IPS-18c (cell line): ENCODE results near the gene AGAP3.

Source experiments
- H3K4me3 ChIP-seq: 2 replicates; pipeline ENCODE4 v1.7.0; 2013; ENCODE audit warnings: low read depth, mild to moderate bottlenecking, low read length, moderate library complexity; ENCODE audit not compliant: insufficient read depth
- H3K9me3 ChIP-seq: one replicate; pipeline ENCODE4 v1.6.1; 2013; ENCODE audit warnings: mild to moderate bottlenecking, low read length, moderate library complexity; ENCODE audit not compliant: control insufficient read depth, insufficient read depth

Gene AGAP3

GRCh38 chr7:151175047-151175792, 88.9 kb downstream of the AGAP3 start:
- H3K9me3 ChIP-seq, result peaks cover 9% of the 10 kb centered on the region
- no peak overlapping the region for H3K4me3 ChIP-seq

DNA sequence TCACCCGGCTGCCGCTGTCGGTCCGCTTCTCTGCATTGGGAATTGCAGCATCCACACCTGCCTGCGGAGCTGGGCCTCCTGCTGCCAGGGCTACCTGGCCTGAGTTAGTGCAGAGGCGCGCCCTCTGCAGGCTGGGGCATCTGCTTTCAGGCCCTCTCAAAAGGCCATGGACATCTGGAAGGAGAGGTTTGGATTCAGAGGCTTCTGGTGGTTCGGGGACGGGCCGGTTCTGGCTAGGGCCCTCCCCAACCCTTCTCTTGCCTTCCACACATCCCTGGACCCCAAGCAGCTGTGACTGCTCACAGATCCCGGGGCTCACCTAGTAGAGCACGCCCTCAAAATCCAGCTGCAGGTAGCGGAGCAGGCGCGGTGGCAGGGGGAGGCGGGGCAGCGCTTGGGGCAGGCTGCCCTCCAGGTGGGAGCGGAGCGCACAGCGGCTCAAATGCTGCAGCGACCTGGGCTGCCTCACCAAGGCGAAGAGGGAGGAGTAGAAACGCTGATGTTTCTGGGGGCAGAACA, 89.6 kb downstream of the AGAP3 start:
- no peak overlapping the region for H3K4me3 ChIP-seq

GRCh38 chr7:151176401-151176800, 90.1 kb downstream of the AGAP3 start:
- Histone ChIP-seq H3K9me3 (peaks cover 9% of the 10 kb centered on the region), H3K4me3 (no peak overlapping the region)

More for the DNA sequence above, 89.6 kb downstream of the AGAP3 start:
- H3K9me3 ChIP-seq, result peaks cover 9% of the 10 kb centered on the region

DNA sequence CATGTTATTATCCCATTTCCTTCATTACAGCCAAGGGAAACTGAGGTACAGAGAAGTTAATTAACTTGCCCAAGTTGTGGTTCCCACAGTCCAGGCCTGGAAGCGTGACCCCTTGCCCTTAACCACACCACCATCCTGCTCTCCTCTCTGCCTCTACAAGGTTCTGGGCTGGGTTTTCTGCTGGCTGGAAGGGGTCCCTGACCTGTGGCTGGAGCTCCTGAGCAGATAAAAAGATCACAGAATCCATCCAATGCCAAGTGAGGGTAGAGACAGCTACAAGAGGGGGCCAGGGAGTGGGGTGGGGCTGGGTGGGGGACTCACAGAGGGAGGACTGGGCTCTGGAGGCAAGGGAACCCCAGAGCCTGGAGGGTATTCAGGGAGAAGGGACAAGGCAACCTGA, 91.0 kb downstream of the AGAP3 start:
- no peak overlapping the region for H3K4me3 ChIP-seq
- H3K9me3 ChIP-seq, result peaks cover 7% of the 10 kb centered on the region

- peaks cover 7% of the 10 kb centered on the region for H3K9me3 ChIP-seq
- H3K4me3 ChIP-seq, result no peak overlapping the region
Measured at GRCh38 chr7:151178236-151178635, 92.0 kb downstream of the AGAP3 start.

DNA sequence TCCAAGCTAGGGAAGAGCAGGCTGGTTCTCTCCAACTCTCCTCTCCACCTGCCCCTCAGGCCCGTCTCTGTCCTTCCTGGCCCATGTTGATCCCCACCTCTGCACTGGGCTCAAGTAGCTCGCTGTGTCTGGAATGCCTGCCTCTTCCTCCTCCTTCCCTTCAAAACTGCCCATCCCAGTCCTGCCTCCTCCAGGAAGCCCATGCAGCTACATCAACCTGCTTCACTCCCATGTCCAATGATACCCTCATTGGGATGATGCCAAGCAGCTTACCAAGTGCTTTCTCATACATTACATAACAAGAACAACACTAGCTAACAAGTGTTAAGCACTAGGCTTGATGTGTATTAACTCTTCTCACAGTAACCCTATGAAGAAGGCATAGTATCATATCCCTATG, 92.6 kb downstream of the AGAP3 start:
- Histone ChIP-seq H3K9me3 (peaks cover 3% of the 10 kb centered on the region), H3K4me3 (no peak overlapping the region)

- no peak overlapping the region for H3K4me3 ChIP-seq
- H3K9me3 ChIP-seq, result peaks cover 2% of the 10 kb centered on the region
Measured at GRCh38 chr7:151179287-151179860, 93.1 kb downstream of the AGAP3 start.

DNA sequence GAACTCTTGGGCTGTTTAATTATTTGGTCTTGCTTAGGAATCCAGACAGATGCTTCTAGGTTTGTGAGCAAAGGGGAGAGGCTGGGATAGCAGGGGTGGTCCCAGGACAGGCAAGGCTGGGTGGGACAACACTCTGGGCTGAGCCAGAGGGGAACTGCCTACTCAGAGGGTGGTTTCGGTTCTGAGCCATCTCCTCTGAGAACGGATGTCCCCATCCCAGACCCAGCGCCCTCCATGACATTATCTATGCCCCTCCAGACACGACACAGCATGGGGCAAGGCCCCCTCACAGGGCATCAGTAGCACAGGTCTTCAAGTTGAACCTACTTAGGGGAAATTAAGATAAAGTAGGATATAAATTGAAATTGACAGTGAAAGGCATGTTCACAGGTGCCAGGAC, 93.7 kb downstream of the AGAP3 start:
- no peaks in the 10 kb centered on the region for H3K9me3 ChIP-seq

DNA sequence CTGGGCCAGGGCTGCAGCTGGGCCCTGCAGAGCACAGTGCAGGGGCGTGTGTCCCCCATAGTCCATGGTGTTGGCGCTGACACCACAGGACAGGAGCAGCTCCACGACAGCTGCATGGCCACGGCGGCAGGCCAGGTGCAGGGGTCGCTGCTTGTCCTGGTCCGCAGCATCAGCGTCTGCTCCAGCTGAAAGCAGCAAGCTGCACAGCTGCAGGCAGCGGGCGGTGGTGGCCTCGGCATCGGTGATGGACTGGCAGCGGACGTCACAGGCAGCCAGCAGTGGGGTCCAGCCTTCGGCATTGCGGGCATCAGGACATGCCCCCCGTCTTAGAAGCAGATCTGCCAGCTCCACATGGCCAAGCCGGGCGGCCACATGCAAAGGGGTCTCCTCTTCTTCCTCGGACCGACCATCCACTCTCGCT, 94.7 kb downstream of the AGAP3 start:
- no peaks in the 10 kb centered on the region for H3K9me3 ChIP-seq
- no peak overlapping the region for H3K4me3 ChIP-seq

More for the DNA sequence above, 93.7 kb downstream of the AGAP3 start:
- no peak overlapping the region for H3K4me3 ChIP-seq

DNA sequence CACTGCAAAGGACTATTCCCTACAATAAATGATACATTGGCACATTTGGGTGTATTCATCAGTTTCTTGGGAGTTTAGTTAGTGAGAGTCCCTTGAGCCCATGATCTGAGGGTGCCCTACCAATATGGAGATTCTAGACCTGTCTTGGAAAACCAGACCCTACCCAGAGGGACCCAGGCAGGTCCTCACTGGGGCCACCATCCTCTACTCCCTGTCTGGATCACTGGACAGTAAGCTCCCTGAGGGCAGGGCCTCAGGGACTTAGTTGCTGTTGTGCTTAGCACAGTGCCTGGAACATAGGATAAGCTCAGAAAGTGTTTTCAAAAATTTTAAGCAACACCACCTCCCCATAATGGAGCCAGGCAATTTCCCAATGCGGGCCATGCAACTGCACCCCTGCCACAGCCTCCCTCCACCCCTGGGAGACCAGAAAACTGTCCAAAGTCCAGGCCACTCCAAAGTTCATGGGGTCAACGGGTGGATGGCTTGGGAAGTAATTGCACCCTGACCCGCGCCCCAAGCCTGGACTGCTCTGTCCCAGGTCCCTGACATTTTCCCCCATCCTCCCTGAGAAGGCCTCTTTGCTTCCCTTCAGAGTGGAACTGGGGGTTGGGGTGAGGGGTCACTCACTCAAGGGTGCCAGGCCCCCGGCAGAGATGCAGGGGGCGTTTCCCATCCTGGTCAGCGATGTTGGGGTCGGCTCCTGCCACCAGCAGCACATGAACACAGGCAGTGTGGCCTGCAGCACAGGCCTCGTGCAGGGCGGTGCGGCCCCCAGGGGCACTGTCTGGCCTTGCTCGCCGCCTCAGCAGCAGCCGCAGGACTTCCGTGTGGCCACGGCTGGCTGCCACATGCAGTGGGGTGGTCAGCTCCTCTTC, 99.7 kb downstream of the AGAP3 start:
- Histone ChIP-seq H3K9me3 (no peaks in the 10 kb centered on the region), H3K4me3 (no peak overlapping the region)

DNA sequence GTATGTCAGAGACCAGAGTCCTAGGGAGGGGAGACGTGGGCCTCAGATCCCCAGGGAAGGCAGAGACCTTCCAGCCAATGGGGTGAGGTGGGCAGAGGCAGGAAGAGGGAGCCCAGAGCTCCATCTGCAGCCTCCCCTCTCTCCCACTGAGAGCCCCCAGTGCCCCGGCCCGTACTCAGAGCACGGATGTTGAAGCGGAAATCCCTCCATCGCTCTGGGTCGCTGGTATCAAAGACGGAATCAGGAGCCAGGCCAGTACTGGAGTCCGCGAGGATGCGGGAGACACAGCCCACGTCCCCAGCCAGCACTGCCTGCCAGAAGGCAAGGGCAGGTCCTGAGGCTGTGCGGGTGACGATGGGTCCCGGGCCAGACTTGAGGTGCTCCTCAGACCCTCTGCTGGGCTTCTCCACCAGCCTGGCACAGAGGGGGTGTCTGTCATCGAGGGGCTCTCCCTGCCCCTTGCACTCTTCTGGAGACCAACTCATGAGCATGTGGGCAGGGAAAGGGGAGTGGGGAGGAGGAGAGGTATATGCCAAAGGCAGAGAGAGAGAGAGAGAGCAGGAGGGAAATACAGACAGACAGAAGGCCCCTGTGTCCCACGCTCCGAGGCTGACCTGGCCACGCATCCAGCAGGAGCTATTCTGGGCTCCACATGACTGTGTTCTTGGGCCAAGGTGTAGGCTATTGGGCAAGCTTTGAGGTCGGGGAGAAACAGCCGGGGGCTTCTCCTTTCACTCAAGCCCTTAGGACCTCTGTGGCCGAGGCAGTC, 100.5 kb downstream of the AGAP3 start, which contains the start of gene ASB10:
ASB10 (minus strand) TSS at position 611 of the 769 bp plus-strand sequence; CDS start at position 491, 120 bp downstream.
- no peaks in the 10 kb centered on the region for H3K9me3 ChIP-seq
- no peak within 1 kb of the TSS for H3K4me3 ChIP-seq

- Histone ChIP-seq H3K9me3 (no peaks in the 10 kb centered on the region), H3K4me3 (no peak overlapping the region)
Measured at GRCh38 chr7:151187409-151188251, 101.4 kb downstream of the AGAP3 start.

DNA sequence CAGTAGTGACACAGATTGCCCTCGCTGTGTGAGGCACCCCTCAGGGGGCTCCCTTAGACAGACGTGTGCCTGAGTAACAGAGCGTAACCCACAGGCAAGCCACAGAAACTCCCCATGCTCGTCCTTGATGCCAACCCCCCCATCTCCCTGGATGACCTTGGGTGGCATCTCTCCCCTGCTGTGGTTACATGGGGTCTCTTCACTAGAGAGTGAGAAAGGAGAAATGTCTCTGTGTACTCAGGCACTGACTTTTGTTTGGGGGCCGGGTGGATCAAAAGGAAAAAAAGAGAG, 101.9 kb downstream of the AGAP3 start:
- Histone ChIP-seq H3K9me3 (no peaks in the 10 kb centered on the region), H3K4me3 (no peak overlapping the region)

DNA sequence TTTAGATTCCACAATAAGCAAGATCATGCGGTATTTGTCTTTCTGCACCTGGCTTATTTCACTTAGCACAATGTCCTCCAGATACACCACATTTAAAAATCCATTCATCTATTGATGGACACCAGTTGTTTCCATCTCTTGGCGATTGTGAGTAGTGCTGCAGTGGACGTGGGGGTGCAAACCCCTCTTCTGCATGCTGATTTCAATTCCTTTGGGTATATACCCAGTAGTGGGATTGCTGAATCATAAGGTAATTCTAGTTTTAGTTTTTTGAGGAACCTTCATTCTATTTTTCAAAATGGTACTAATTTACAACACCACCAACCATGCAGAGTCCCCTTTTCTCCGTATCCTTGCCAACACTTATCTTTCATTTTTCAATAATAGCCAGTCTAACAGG, 102.8 kb downstream of the AGAP3 start:
- Histone ChIP-seq H3K9me3 (no peaks in the 10 kb centered on the region), H3K4me3 (no peak overlapping the region)

DNA sequence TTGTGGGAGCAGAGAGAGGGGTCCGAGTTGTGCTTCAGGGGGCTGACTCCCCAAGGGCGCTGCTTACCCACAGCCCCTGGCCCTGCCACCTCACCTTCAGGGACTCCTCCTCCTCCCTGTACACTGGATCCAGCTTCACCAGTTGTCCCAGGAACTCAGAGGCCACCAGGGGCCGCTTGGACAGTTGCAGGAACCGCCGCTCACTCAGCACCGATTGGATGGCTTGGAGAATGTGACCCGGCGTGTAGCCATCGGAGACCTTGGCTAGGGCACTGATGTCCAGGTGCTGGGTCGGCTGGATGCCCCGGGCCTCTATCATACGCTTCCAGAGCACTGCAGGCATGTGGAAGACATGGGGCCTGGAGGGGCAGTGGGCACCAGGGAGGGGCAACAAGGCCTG, 105.3 kb downstream of the AGAP3 start:
- no peak overlapping the region for H3K4me3 ChIP-seq
- no peaks in the 10 kb centered on the region for H3K9me3 ChIP-seq

GRCh38 chr7:151192002-151192539, 105.8 kb downstream of the AGAP3 start:
- Histone ChIP-seq H3K9me3 (no peaks in the 10 kb centered on the region), H3K4me3 (no peak overlapping the region)
